H9 (cell line): Measurements from ENCODE around the gene GPR83. TPM values are rescaled to one million over a fixed set of nuclear protein-coding genes. Genes with fewer than 3 reads are reported as not detected.

Experiments
- DNase-seq: peaks from one replicate; pipeline ENCODE4 v3.0.0-alpha.2; 2017
- H2AFZ ChIP-seq: one replicate; pipeline ENCODE4 v1.6.1; 2013; ENCODE audit warnings: mild to moderate bottlenecking, low read length, control low read depth, moderate library complexity
- H2AK5ac ChIP-seq: 2 replicates; pipeline ENCODE4 v1.6.1; 2013; ENCODE audit warnings: low read length, control low read depth, mixed read lengths; ENCODE audit not compliant: insufficient read length
- H2BK120ac ChIP-seq: one replicate; pipeline ENCODE4 v1.6.1; 2013; ENCODE audit warnings: low read depth, mild to moderate bottlenecking, low read length, control low read depth, inconsistent platforms; ENCODE audit not compliant: poor library complexity, severe bottlenecking
- H2BK12ac ChIP-seq: 2 replicates; pipeline ENCODE4 v1.6.1; 2013; ENCODE audit warnings: low read length, control low read depth, mixed read lengths, low read depth; ENCODE audit not compliant: insufficient read length
- H2BK15ac ChIP-seq: 2 replicates; pipeline ENCODE4 v1.6.1; 2013; ENCODE audit warnings: low read depth, low read length, control low read depth
- H2BK20ac ChIP-seq: one replicate; pipeline ENCODE4 v1.6.1; 2013; ENCODE audit warnings: low read depth, mild to moderate bottlenecking, low read length, control low read depth, inconsistent platforms; ENCODE audit not compliant: poor library complexity, severe bottlenecking
- H2BK5ac ChIP-seq: 2 replicates; pipeline ENCODE4 v1.6.1; 2013; ENCODE audit warnings: low read length, control low read depth, mixed read lengths; ENCODE audit not compliant: insufficient read length
- H3K14ac ChIP-seq: 2 replicates; pipeline ENCODE4 v1.6.1; 2013; ENCODE audit warnings: low read length, control low read depth; ENCODE audit not compliant: insufficient read depth
- H3K18ac ChIP-seq: 2 replicates; pipeline ENCODE4 v1.6.1; 2013; ENCODE audit warnings: low read depth, mild to moderate bottlenecking, mixed read lengths, low read length, control low read depth; ENCODE audit not compliant: insufficient read length
- H3K23ac ChIP-seq: 2 replicates; pipeline ENCODE4 v1.6.1; 2013; ENCODE audit warnings: low read length, control low read depth, mixed read lengths, low read depth; ENCODE audit not compliant: insufficient read length
- H3K23me2 ChIP-seq: 2 replicates; pipeline ENCODE4 v1.6.1; 2013; ENCODE audit warnings: low read depth, mild to moderate bottlenecking, mixed read lengths, low read length, control low read depth; ENCODE audit not compliant: insufficient read length, poor library complexity, severe bottlenecking
- H3K27ac ChIP-seq: 2 replicates; pipeline ENCODE4 v1.5.1; 2013; ENCODE audit warnings: low read length, control low read depth, mixed read lengths, low read depth; ENCODE audit not compliant: insufficient read length
- H3K27me3 ChIP-seq: 2 replicates; pipeline ENCODE4 v1.6.1; 2013; ENCODE audit warnings: low read length, control low read depth, inconsistent platforms; ENCODE audit not compliant: insufficient read depth
- H3K4ac ChIP-seq: 2 replicates; pipeline ENCODE4 v1.6.1; 2013; ENCODE audit warnings: low read depth, mild to moderate bottlenecking, control low read depth, inconsistent platforms, low read length, moderate library complexity
- H3K4me1 ChIP-seq: 2 replicates; pipeline ENCODE4 v1.6.1; 2013; ENCODE audit warnings: low read length, control low read depth, inconsistent platforms; ENCODE audit not compliant: insufficient read depth
- H3K4me2 ChIP-seq: 2 replicates; pipeline ENCODE4 v1.6.1; 2013; ENCODE audit warnings: low read length, control low read depth, mixed read lengths; ENCODE audit not compliant: insufficient read length, insufficient read depth
- H3K56ac ChIP-seq: 2 replicates; pipeline ENCODE4 v1.6.1; 2013; ENCODE audit warnings: low read depth, mild to moderate bottlenecking, mixed read lengths, low read length, control low read depth; ENCODE audit not compliant: insufficient read length
- H3K79me1 ChIP-seq: 2 replicates; pipeline ENCODE4 v1.6.1; 2013; ENCODE audit warnings: low read depth, mild to moderate bottlenecking, moderate library complexity, low read length, control low read depth, inconsistent platforms; ENCODE audit not compliant: insufficient read depth, poor library complexity, severe bottlenecking
- H3K79me2 ChIP-seq: 2 replicates; pipeline ENCODE4 v1.6.1; 2013; ENCODE audit warnings: low read length, control low read depth, inconsistent platforms; ENCODE audit not compliant: insufficient read depth
- H3K9ac ChIP-seq: 2 replicates; pipeline ENCODE4 v1.6.1; 2013; ENCODE audit warnings: low read length, control low read depth, mixed read lengths; ENCODE audit not compliant: insufficient read length; ENCODE audit errors: extremely low read depth
- H3K9me3 ChIP-seq: one replicate; pipeline ENCODE4 v1.6.1; 2013; ENCODE audit warnings: low read depth, low read length, inconsistent platforms; ENCODE audit not compliant: control insufficient read depth
- H3T11ph ChIP-seq: one replicate; pipeline ENCODE4 v1.6.1; 2013; ENCODE audit warnings: mild to moderate bottlenecking, low read length, control low read depth, inconsistent platforms
- H4K20me1 ChIP-seq: one replicate; pipeline ENCODE4 v1.6.1; 2013; ENCODE audit not compliant: control insufficient read depth, insufficient read length, insufficient read depth
- H4K5ac ChIP-seq: 2 replicates; pipeline ENCODE4 v1.6.1; 2013; ENCODE audit warnings: low read depth, mild to moderate bottlenecking, mixed read lengths, low read length, control low read depth; ENCODE audit not compliant: insufficient read length
- H4K8ac ChIP-seq: replicated peaks from 2 replicates; pipeline ENCODE4 v1.6.1; 2013; ENCODE audit warnings: low read length, control low read depth, mixed read lengths, low read depth; ENCODE audit not compliant: insufficient read length
- H4K91ac ChIP-seq: 2 replicates; pipeline ENCODE4 v1.6.1; 2013; ENCODE audit warnings: low read depth, mild to moderate bottlenecking, moderate library complexity, mixed read lengths, low read length, control low read depth; ENCODE audit not compliant: insufficient read length
- H3K27ac Mint-ChIP-seq, 3 experiments: 2 replicates in 2 of 3; 3 replicates in 1 of 3; pipeline ENCODE4 v1.8.0; 2020 to 2021; ENCODE audit warnings: mixed read lengths in 3 of 3, mild to moderate bottlenecking in 1 of 3, moderate library complexity in 1 of 3
- H3K27me3 Mint-ChIP-seq: 2 replicates; pipeline ENCODE4 v1.8.0; 2021; ENCODE audit warnings: low read depth, mild to moderate bottlenecking, moderate library complexity, mixed read lengths
- H3K36me3 Mint-ChIP-seq, 3 experiments: 2 replicates in 2 of 3; 3 replicates in 1 of 3; pipeline ENCODE4 v1.8.0; 2020 to 2021; ENCODE audit warnings: low read depth in 3 of 3, mixed read lengths in 3 of 3; ENCODE audit not compliant: insufficient read depth in 1 of 3
- H3K4me1 Mint-ChIP-seq, 2 experiments: 2 replicates each; pipeline ENCODE4 v1.8.0; 2020; ENCODE audit warnings: mixed read lengths in 2 of 2
- H3K4me3 Mint-ChIP-seq, 2 experiments: 2 replicates in 1 of 2; 3 replicates in 1 of 2; pipeline ENCODE4 v1.8.0; 2020 to 2021; ENCODE audit warnings: mild to moderate bottlenecking in 2 of 2, mixed read lengths in 2 of 2, moderate library complexity in 1 of 2
- H3K9me3 Mint-ChIP-seq, 2 experiments: 2 replicates in 1 of 2; 3 replicates in 1 of 2; pipeline ENCODE4 v1.8.0; 2020; ENCODE audit warnings: mild to moderate bottlenecking in 2 of 2, mixed read lengths in 2 of 2, moderate library complexity in 1 of 2
- CTCF ChIP-seq: fragments of 200-600 bp; sonication (generic); conservative IDR thresholded peaks from 3 replicates; pipeline ENCODE4 v1.8.0; 2021; ENCODE audit warnings: antibody characterized with exemption, mild to moderate bottlenecking
- WGBS: extraction: QIAGEN DNeasy Blood & Tissue Kit; methylation state at CpG from one replicate; pipeline ENCODE4 v1.1.7; 2013; ENCODE audit warnings: missing lambda C conversion rate, low lambda C conversion rate, mixed read lengths; ENCODE audit not compliant: insufficient read length; ENCODE audit errors: extremely low coverage; 5-methylcytosine and 5-hydroxymethylcytosine counted together
- total RNA-seq: library from RNA; stranded (reverse); gene quantifications from 2 replicates; pipeline ENCODE4 v1.2.1, GENCODE V29; 2021

Gene GPR83
- total RNA-seq, 1 experiment from 2014 or later = not detected

- 100% methylated on average over 1 of the region's 1 CpG for WGBS
- H3K27me3 Mint-ChIP-seq = no peaks in the 10 kb centered on the region
- H3K18ac ChIP-seq = no peak overlapping the region
Measured at GRCh38 chr11:94449029-94449428, 47.8 kb upstream of the GPR83 start.

More at GRCh38 chr11:94449029-94449428, 47.8 kb upstream of the GPR83 start:
- Histone ChIP-seq H3K27me3 (no peaks in the 10 kb centered on the region), H3K56ac (no peak overlapping the region), H3K4me1 (no peaks in the 10 kb centered on the region), H4K5ac (no peak overlapping the region), H3K79me1 (no peaks in the 10 kb centered on the region), H4K91ac (no peak overlapping the region), H3K9me3 (no peaks in the 10 kb centered on the region), H4K20me1 (no peaks in the 10 kb centered on the region), H2AFZ (no peak overlapping the region), H2BK20ac (no peak overlapping the region), H3K14ac (no peak overlapping the region), H3K4me2 (no peak overlapping the region), H3K23me2 (no peaks in the 10 kb centered on the region), H4K8ac (no peak overlapping the region), H3K23ac (no peak overlapping the region), H3K79me2 (no peaks in the 10 kb centered on the region), H3K4ac (no peak overlapping the region), H3T11ph (no peak overlapping the region), H2BK15ac (no peak overlapping the region), H2AK5ac (no peak overlapping the region), H2BK120ac (no peak overlapping the region), H3K9ac (no peak overlapping the region), H2BK5ac (no peak overlapping the region), H2BK12ac (no peak overlapping the region), H3K27ac (no peak overlapping the region)
- Mint-ChIP-seq H3K36me3 (peaks cover 6 to 37% (median 31%) of the 10 kb centered on the region in 3 experiments; a peak in 6 of 7 replicates), H3K9me3 (no peaks in the 10 kb centered on the region), H3K4me1 (no peaks in the 10 kb centered on the region), H3K4me3 (no peak overlapping the region), H3K27ac (no peak overlapping the region; a peak in 1 of 7 replicates)
- no peak for TF ChIP-seq CTCF
- DNase-seq = no peak
